ENCODE results near the gene WNT2B. TPM values are rescaled to one million over a fixed set of nuclear protein-coding genes. Genes with fewer than 3 reads are reported as not detected.

WNT2B gene
- total RNA-seq, 1 donor from 2014 or later = 4.8 TPM

- intact Hi-C loops (cut with DNase I) = no loop called here
- no peak for DNase-seq (ENCODE audit: low spot score in 2 of 2)
- no peaks in the 10 kb centered on the region for H3K4me1 ChIP-seq
- H3K27ac ChIP-seq = no peak overlapping the region
- no peaks in the 10 kb centered on the region for H3K27me3 ChIP-seq
- H3K9me3 ChIP-seq = no peaks in the 10 kb centered on the region
- no peak for TF ChIP-seq CTCF (IDR thresholded peaks at IDR 0.05)
- H3K4me3 ChIP-seq = no peak overlapping the region
- peaks cover 0 to 21% of the 10 kb centered on the region in 2 donors for H3K36me3 ChIP-seq
These were observed 9.4 kb downstream of the WNT2B start for GRCh38 chr1:112518186-112518585.

GRCh38 chr1:112520166-112520565, 11.4 kb downstream of the WNT2B start:
- Histone ChIP-seq H3K27me3 (no peaks in the 10 kb centered on the region), H3K27ac (no peak overlapping the region), H3K4me3 (no peak overlapping the region), H3K9me3 (no peaks in the 10 kb centered on the region), H3K4me1 (no peaks in the 10 kb centered on the region), H3K36me3 (peaks cover 0 to 23% of the 10 kb centered on the region in 2 donors)
- TF ChIP-seq CTCF (IDR thresholded peaks at IDR 0.05) = no peak
- no peak for DNase-seq (ENCODE audit: low spot score in 2 of 2)
- intact Hi-C loops (cut with DNase I) = no loop called here

- Histone ChIP-seq H3K9me3 (no peaks in the 10 kb centered on the region), H3K27me3 (no peaks in the 10 kb centered on the region), H3K36me3 (peaks cover 2 to 35% of the 10 kb centered on the region in 2 donors), H3K27ac (no peak overlapping the region), H3K4me3 (no peak overlapping the region), H3K4me1 (no peaks in the 10 kb centered on the region)
- no peak for DNase-seq (ENCODE audit: low spot score in 2 of 2)
- no peak for TF ChIP-seq CTCF (IDR thresholded peaks at IDR 0.05)
- intact Hi-C loops (cut with DNase I) = no loop called here
These were observed 13.9 kb downstream of the WNT2B start for GRCh38 chr1:112522621-112523020.

GRCh38 chr1:112524251-112524650, 15.5 kb downstream of the WNT2B start:
- no peak for DNase-seq (ENCODE audit: low spot score in 2 of 2)
- Histone ChIP-seq H3K36me3 (peaks cover 2 to 41% of the 10 kb centered on the region in 2 donors), H3K4me1 (no peaks in the 10 kb centered on the region), H3K9me3 (no peaks in the 10 kb centered on the region), H3K4me3 (no peak overlapping the region), H3K27me3 (no peaks in the 10 kb centered on the region), H3K27ac (peak overlapping the region in 1 of 2 donors; percentile 5)
- no peak for TF ChIP-seq CTCF (IDR thresholded peaks at IDR 0.05)
- intact Hi-C loops (cut with DNase I) = no loop called here

GRCh38 chr1:112524986-112525385, 16.2 kb downstream of the WNT2B start:
- no peak for TF ChIP-seq CTCF (IDR thresholded peaks at IDR 0.05)
- no peaks in the 10 kb centered on the region for H3K9me3 ChIP-seq
- no peak for DNase-seq (ENCODE audit: low spot score in 2 of 2)
- H3K36me3 ChIP-seq = peaks cover 2 to 47% of the 10 kb centered on the region in 2 donors
- intact Hi-C loops (cut with DNase I) = no loop called here
- no peak overlapping the region for H3K4me3 ChIP-seq
- H3K4me1 ChIP-seq = no peaks in the 10 kb centered on the region
- H3K27ac ChIP-seq = no peak overlapping the region
- H3K27me3 ChIP-seq = no peaks in the 10 kb centered on the region
